ENCODE results near the gene NINJ2. TPM values are rescaled to one million over a fixed set of nuclear protein-coding genes. Genes with fewer than 3 reads are reported as not detected.

Gene NINJ2
- polyA plus RNA-seq, 2 of the 4 experiments (the other 2 are of a cell fraction): 0.76 to 1.2 TPM

DNA sequence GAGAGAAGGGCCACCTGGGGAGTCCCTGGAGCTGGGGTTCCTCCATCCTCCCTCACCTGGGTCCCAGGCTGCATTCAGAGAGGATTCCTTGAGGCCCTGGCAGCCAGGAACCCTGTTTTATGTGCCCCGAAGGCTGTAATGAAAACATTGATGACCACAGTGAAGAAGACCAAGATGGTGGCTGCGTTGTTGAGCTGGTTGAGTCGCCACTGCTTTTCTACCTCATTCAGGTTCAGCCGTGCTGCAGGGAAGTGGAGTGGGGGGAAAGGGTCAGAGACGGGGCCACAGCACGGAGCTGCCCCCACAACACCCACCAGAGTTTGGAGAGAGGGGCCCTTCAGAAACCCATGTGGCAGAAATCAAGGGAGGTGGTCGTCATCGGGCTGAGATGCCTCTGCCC lies 98.1 kb downstream of the NINJ2 start:
- ChIA-PET POLR2A (no interaction called here), CTCF (interaction anchor here (1.0 to 2.6 kb wide), 5 partner anchors 10 to 553 kb away, joined by 4 to 18 read pairs (median 8); partner anchors contain the start of gene RAD52)
- no peak overlapping the region for H3K4me3 ChIP-seq
- DNase-seq (ENCODE audit: low read depth in 1 of 2, low spot score in 1 of 2) (no peak), ATAC-seq (no peak), FAIRE-seq (no peak)
- 73% methylated on average over 8 of the region's 8 CpGs for WGBS (ENCODE audit: missing lambda C conversion rate)
- TF ChIP-seq EHMT2 (IDR thresholded peaks at IDR 0.05; ENCODE audit: low read depth) (no peak), HOXB13 (CRISPR knock-in tag; IDR thresholded peaks at IDR 0.05; ENCODE audit: low read depth) (no peak), CBX8 (IDR thresholded peaks at IDR 0.05) (no peak), HOXA7 (CRISPR knock-in tag; IDR thresholded peaks at IDR 0.05) (no peak), MYC (IDR thresholded peaks at IDR 0.05; ENCODE audit: borderline replicate concordance, low read length) (no peak), FOXS1 (CRISPR knock-in tag; IDR thresholded peaks at IDR 0.05) (no peak), HDAC2 (IDR thresholded peaks at IDR 0.05) (no peak), ELK1 (IDR thresholded peaks at IDR 0.05; ENCODE audit: low read depth, low read length) (no peak)
- TF ChIP-seq, protein P1, sequence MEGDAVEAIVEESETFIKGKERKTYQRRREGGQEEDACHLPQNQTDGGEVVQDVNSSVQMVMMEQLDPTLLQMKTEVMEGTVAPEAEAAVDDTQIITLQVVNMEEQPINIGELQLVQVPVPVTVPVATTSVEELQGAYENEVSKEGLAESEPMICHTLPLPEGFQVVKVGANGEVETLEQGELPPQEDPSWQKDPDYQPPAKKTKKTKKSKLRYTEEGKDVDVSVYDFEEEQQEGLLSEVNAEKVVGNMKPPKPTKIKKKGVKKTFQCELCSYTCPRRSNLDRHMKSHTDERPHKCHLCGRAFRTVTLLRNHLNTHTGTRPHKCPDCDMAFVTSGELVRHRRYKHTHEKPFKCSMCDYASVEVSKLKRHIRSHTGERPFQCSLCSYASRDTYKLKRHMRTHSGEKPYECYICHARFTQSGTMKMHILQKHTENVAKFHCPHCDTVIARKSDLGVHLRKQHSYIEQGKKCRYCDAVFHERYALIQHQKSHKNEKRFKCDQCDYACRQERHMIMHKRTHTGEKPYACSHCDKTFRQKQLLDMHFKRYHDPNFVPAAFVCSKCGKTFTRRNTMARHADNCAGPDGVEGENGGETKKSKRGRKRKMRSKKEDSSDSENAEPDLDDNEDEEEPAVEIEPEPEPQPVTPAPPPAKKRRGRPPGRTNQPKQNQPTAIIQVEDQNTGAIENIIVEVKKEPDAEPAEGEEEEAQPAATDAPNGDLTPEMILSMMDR (IDR thresholded peaks at IDR 0.05): no peak
- no peak overlapping the region for H3K4me2 ChIP-seq
- no peaks in the 10 kb centered on the region for H3K9me3 ChIP-seq
- peaks cover 5% of the 10 kb centered on the region for H3K4me1 ChIP-seq
- H3K27ac ChIP-seq: no peak overlapping the region

- H3K4me2 ChIP-seq: no peak overlapping the region
- POLR2A ChIA-PET: no interaction called here
- 61% methylated on average over 7 of the region's 7 CpGs for WGBS (ENCODE audit: missing lambda C conversion rate)
- DNase-seq (ENCODE audit: low read depth in 1 of 2, low spot score in 1 of 2) (no peak), FAIRE-seq (no peak), ATAC-seq (no peak)
- no peaks in the 10 kb centered on the region for H3K9me3 ChIP-seq
- CTCF ChIA-PET: interaction anchor here (1.3 to 1.6 kb wide), 3 partner anchors 9 to 17 kb away, joined by 3 to 8 read pairs (median 5); no protein-coding TSS in a partner anchor
- no peaks in the 10 kb centered on the region for H3K4me1 ChIP-seq
- H3K4me3 ChIP-seq: no peak overlapping the region
- TF ChIP-seq KDM1A (IDR thresholded peaks at IDR 0.05; ENCODE audit: low read depth) (no peak), ESRRA (IDR thresholded peaks at IDR 0.05; ENCODE audit: borderline replicate concordance, low read length) (no peak), CEBPB (IDR thresholded peaks at IDR 0.05) (no peak), HDAC2 (IDR thresholded peaks at IDR 0.05) (no peak), HOXB5 (CRISPR knock-in tag; IDR thresholded peaks at IDR 0.05) (no peak), PBX3 (IDR thresholded peaks at IDR 0.05) (no peak), HOXA7 (CRISPR knock-in tag; IDR thresholded peaks at IDR 0.05) (no peak), SMC3 (IDR thresholded peaks at IDR 0.05) (no peak), ZC3H11A (IDR thresholded peaks at IDR 0.05) (no peak), CBX8 (IDR thresholded peaks at IDR 0.05) (no peak), CHD2 (IDR thresholded peaks at IDR 0.05; ENCODE audit: low read length, partially characterized antibody) (no peak), RAD21 (conservative IDR thresholded peaks at IDR 0.05 in 1 of 2, IDR thresholded peaks at IDR 0.05 in 1 of 2) (no peak), GATA3 (IDR thresholded peaks at IDR 0.05; ENCODE audit: borderline replicate concordance) (no peak), MAFK (IDR thresholded peaks at IDR 0.05; ENCODE audit: partially characterized antibody) (no peak), HOXB13 (CRISPR knock-in tag; IDR thresholded peaks at IDR 0.05; ENCODE audit: low read depth) (no peak)
- TF ChIP-seq, protein P2, sequence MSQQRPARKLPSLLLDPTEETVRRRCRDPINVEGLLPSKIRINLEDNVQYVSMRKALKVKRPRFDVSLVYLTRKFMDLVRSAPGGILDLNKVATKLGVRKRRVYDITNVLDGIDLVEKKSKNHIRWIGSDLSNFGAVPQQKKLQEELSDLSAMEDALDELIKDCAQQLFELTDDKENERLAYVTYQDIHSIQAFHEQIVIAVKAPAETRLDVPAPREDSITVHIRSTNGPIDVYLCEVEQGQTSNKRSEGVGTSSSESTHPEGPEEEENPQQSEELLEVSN (IDR thresholded peaks at IDR 0.05; ENCODE audit: borderline replicate concordance, low read depth): no peak
- no peak overlapping the region for H3K27ac ChIP-seq
Observed at GRCh38 chr12:563787-564298, 99.4 kb downstream of the NINJ2 start.

Measured in A549 (cell line).